Fibroblast of mammary gland (primary cell): ENCODE results near the gene NCL.
"Not testable (repeated sequence)": the region's sequence is repeated elsewhere in the genome, so short reads cannot be mapped to it uniquely, and the experiment has no call there.

ENCODE experiments used
- DNase-seq: peaks from one replicate; pipeline ENCODE4 v3.0.0-alpha.2; 2010; ENCODE audit warnings: low read depth
- H3K4me3 ChIP-seq: 2 replicates; pipeline ENCODE4 v1.5.1; 2011; ENCODE audit warnings: low read depth, mild to moderate bottlenecking, low read length, moderate library complexity; ENCODE audit not compliant: control insufficient read depth
- TF ChIP-seq, protein P1 (sequence below): conservative IDR thresholded peaks from 2 replicates; pipeline ENCODE4 v1.5.1; 2011; ENCODE audit warnings: low read depth, low read length, inconsistent platforms; ENCODE audit not compliant: control insufficient read depth, insufficient read depth

Gene NCL

DNA sequence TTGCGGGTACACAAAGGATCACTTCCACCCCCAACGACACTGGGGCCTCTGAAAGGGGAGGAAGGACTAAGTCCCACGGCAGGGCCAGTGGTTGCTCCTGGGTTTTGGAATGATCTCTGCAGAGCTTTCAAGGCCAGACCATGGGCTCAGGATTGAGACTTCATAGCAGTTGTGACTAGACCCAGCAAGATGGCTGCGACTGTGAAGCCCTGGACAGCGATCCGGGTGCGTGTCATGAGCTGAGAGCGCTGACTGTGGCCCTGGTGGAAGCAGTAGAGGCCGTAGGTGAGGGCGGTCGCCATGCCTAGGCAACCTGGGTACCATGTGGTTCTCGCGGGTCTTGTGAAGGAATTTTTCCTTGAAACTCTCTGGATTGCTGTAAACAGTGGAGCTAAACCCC, 27.3 kb downstream of the NCL start:
- TF ChIP-seq, protein P1, sequence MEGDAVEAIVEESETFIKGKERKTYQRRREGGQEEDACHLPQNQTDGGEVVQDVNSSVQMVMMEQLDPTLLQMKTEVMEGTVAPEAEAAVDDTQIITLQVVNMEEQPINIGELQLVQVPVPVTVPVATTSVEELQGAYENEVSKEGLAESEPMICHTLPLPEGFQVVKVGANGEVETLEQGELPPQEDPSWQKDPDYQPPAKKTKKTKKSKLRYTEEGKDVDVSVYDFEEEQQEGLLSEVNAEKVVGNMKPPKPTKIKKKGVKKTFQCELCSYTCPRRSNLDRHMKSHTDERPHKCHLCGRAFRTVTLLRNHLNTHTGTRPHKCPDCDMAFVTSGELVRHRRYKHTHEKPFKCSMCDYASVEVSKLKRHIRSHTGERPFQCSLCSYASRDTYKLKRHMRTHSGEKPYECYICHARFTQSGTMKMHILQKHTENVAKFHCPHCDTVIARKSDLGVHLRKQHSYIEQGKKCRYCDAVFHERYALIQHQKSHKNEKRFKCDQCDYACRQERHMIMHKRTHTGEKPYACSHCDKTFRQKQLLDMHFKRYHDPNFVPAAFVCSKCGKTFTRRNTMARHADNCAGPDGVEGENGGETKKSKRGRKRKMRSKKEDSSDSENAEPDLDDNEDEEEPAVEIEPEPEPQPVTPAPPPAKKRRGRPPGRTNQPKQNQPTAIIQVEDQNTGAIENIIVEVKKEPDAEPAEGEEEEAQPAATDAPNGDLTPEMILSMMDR = no peak
- no peak overlapping the region for H3K4me3 ChIP-seq
- DNase-seq = no peak

DNA sequence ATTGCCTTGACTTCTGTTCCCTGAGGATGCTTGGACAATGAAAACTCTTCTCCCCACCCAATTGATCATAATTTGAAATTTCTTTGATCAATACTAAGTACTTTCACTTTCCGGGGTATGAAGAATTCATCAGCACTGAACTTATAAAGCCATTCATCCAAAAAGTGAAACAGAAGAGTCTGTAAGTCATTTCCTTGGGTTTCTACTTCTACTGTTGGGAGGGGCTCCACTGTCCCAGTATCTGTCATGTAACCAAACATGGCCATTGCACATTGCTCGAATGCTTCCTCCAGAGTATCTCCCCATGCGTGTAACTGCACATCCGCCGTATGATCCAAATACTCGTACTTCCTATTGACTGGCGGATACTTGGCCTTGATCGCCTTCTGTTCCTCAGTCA, 30.3 kb downstream of the NCL start:
- DNase-seq = no peak
- TF ChIP-seq, protein P1 = no peak
- no peak overlapping the region for H3K4me3 ChIP-seq

DNA sequence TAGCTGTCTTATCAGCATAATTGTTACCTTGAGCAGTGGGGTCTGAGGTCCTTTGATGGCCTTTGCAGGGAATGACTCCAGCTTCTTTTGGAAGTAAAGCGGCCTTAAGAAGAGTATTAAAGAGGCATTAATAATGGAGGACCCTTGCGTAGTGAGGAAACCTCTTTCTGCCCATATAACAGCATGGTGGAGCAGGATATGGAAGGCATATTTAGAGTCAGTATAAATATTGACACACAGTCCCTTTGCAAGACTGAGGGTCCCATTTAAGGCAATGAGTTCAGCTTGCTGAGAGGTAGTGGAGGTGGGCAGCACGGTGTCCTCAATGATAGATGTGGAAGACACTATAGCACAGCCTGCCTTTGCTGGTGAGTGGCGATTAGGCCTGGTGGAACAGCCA, 32.7 kb downstream of the NCL start:
- no peak overlapping the region for H3K4me3 ChIP-seq
- TF ChIP-seq, protein P1 = no peak
- no peak for DNase-seq

DNA sequence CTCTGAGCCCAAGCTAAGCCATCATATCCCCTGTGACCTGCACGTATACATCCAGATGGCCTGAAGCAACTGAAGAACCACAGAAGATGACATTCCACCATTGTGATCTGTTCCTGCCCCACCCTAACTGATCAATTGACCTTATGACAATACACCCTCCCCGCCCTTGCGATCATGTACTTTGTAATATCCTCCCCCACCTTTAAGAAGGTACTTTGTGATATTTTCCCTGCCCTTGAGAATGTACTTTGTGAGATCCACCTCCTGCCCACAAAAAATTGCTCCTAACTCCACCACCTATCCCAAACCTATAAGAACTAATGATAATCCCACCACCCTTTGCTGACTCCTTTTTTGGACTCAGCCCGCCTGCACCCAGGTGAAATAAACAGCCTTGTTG, 33.8 kb downstream of the NCL start:
- DNase-seq, H3K4me3 ChIP-seq: not testable (repeated sequence)

DNA sequence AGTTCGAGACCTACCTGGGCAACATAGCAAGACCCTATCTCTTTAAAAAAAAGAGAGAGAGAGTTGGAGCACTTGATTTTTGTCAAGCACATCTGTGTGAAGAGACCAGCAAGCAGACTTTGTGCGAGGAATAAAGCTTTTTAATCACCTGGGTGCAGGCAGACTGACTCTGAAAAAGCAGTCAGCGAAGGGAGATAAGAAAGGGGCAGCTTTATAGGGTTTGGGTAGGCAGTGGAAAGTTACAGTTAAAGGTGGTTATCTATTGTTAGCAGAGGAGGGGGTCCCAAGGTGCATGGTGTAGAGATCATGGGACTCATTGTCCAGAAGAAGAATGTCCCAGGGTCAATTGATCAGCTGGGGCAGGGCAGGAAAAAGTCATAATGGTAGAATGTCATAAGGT, 34.4 kb downstream of the NCL start:
- H3K4me3 ChIP-seq = no peak overlapping the region
- TF ChIP-seq, protein P1 = no peak
- no peak for DNase-seq

DNA sequence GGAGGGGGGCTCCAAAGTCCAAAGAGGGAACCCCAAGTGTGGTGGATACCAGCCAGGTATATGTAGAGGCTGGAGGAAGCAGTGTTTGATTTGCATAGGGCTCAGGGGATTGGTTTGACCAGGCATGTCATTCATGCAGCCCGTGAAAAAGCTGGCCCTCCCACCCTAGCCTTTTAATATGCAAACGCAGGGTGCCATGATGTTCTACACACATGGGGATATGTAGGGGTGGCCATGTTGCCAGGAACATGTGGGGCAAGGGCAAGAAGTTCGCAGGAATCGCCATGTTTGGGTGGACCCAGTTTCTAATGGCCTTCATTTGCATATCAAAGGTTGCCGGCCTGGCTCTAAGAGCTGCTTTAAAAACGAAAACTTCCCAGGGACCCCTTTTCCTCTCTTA, 35.1 kb downstream of the NCL start:
- no peak for DNase-seq
- H3K4me3 ChIP-seq = no peak overlapping the region
- TF ChIP-seq, protein P1 = no peak

DNA sequence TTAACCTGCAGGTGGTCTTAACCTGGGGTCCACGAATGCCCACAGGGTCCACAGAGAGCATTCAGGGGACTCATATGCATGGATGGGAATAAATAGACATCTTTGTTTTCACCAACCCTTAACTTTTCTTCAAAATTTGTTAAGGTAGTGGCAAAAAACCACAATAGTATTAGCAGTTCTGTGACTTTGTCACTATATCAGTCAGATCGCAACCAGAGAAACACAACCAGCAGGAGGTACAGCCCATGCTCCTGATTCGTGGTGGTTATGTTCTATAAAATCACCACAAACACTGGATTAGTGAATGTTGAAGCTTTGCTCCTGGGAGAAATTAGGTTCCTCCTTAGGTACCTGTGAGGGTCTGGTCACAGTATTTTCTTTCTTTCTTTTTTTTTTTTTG, 37.2 kb downstream of the NCL start:
- DNase-seq = no peak
- H3K4me3 ChIP-seq = no peak overlapping the region
- TF ChIP-seq, protein P1 = no peak
